ENCODE data around the gene COL6A2. TPM values are rescaled to one million over a fixed set of nuclear protein-coding genes. Genes with fewer than 3 reads are reported as not detected.

The COL6A2 gene
- total and polyA plus RNA-seq, 2 of the 4 experiments (the other 2 are of a cell fraction): 208 to 1,065 TPM

GRCh38 chr21:46127239-46128105 lies 29.6 kb downstream of the COL6A2 start:
- intact Hi-C loops (cut with micrococcal nuclease): no loop called here
- CTCF ChIA-PET: no interaction called here

More at GRCh38 chr21:46127239-46128105, 29.6 kb downstream of the COL6A2 start:
- H3K9me1 ChIP-seq (ENCODE audit: insufficient read depth, low read length): peaks cover 19% of the 10 kb centered on the region
- dilution Hi-C loops (cut with HindIII; ENCODE audit: low sequenced_read_pairs, unreplicated experiment) (no loop called here), in situ Hi-C loops (cut with MboI; ENCODE audit: low sequenced_read_pairs) (no loop called here)
- no peaks in the 10 kb centered on the region for H3K27me3 ChIP-seq (ENCODE audit: control insufficient read depth, insufficient read depth, low read length)
- H2BK15ac ChIP-seq (ENCODE audit: low read depth, low read length): no peak overlapping the region
- H3K79me1 ChIP-seq (ENCODE audit: low read depth in 1 of 2, low read length in 2 of 2): peaks cover 9 to 73% of the 10 kb centered on the region in 2 experiments
- no peak overlapping the region for H2BK120ac ChIP-seq (ENCODE audit: low read depth, low read length)
- peak overlapping the region in 1 of 2 experiments; percentile 28; a peak in 1 of 4 replicates for H4K8ac ChIP-seq (ENCODE audit: low read depth in 2 of 2, low read length in 2 of 2)
- H3K18ac ChIP-seq (ENCODE audit: low read depth, low read length): no peak overlapping the region
- H4K5ac ChIP-seq (ENCODE audit: low read depth, low read length): no peak overlapping the region
- H3K4me1 ChIP-seq (ENCODE audit: control insufficient read depth, insufficient read depth, low read length): peaks cover 2% of the 10 kb centered on the region; the same call in 1 of the 2 replicates
- H2AFZ ChIP-seq (replicated peaks; ENCODE audit: low read length, poor library complexity): peak overlapping the region; percentile 51
- no peak overlapping the region for H3K14ac ChIP-seq (replicated peaks; ENCODE audit: low read depth, low read length)
- peaks cover 90% of the 10 kb centered on the region for H3K36me3 ChIP-seq (ENCODE audit: control insufficient read depth, insufficient read depth, low read length)
- H3K23ac ChIP-seq (ENCODE audit: low read depth, low read length): no peak overlapping the region
- no peak overlapping the region for H3K4me3 ChIP-seq (ENCODE audit: insufficient read depth, low read depth, low read length)
- no peak overlapping the region for H3K27ac ChIP-seq (ENCODE audit: insufficient read depth, low read length)
- no TSS peak for BruUV-seq (replicated peaks)
- POLR2A ChIA-PET (ENCODE audit: unreplicated experiment): no interaction called here
- H2AK5ac ChIP-seq (ENCODE audit: low read depth, low read length): no peak overlapping the region
- no peak overlapping the region for H4K91ac ChIP-seq (ENCODE audit: insufficient read depth, low read depth, low read length)
- H3K56ac ChIP-seq (ENCODE audit: extremely low read depth, insufficient read depth, low read length): no peak overlapping the region
- WGBS, 2 experiments (ENCODE audit: extremely low coverage in 2 of 2, insufficient read length in 1 of 2): 87% methylated on average over 20 of the region's 40 CpGs; no CpG with 5 or more reads in 1 of the 2 experiments
- no peak overlapping the region for H2BK5ac ChIP-seq (ENCODE audit: low read depth, low read length, poor library complexity, severe bottlenecking)
- H3K9me3 ChIP-seq (ENCODE audit: control insufficient read depth, insufficient read depth, low read length): no peaks in the 10 kb centered on the region
- H3K4ac ChIP-seq (ENCODE audit: low read depth, low read length): no peak overlapping the region
- peak overlapping the region; percentile 78 for H2AK9ac ChIP-seq (replicated peaks; ENCODE audit: low read depth, low read length, poor library complexity)
- no peak overlapping the region for H2BK20ac ChIP-seq (ENCODE audit: low read depth, low read length)
- no peak overlapping the region for H3K9ac ChIP-seq (ENCODE audit: low read depth, low read length)
- no peak for TF ChIP-seq MAFK (IDR thresholded peaks at IDR 0.05; ENCODE audit: low read depth, low read length)
- TF ChIP-seq SMC3 (IDR thresholded peaks at IDR 0.05; ENCODE audit: low read depth, low read length): no peak
- peaks cover 98% of the 10 kb centered on the region for H4K20me1 ChIP-seq (ENCODE audit: insufficient read depth, low read length)
- H3K4me2 ChIP-seq (ENCODE audit: low read depth, low read length): no peak overlapping the region
- ATAC-seq (ENCODE audit: low read depth): no peak
- no peak for DNase-seq
